HUES6 (cell line): ENCODE results near the gene ACOT6.
A peak's percentile ranks its signal among the peaks of the same experiment; 100 is the strongest.
"Not testable (repeated sequence)": the region's sequence is repeated elsewhere in the genome, so short reads cannot be mapped to it uniquely, and the experiment has no call there.

Experiments used
- H3K27ac ChIP-seq: 2 replicates; pipeline ENCODE4 v1.7.0; 2013; ENCODE audit warnings: low read depth, mild to moderate bottlenecking, low read length, inconsistent platforms
- H3K27me3 ChIP-seq: 2 replicates; pipeline ENCODE4 v1.6.1; 2013; ENCODE audit warnings: low read length; ENCODE audit not compliant: control insufficient read depth, insufficient read depth
- H3K36me3 ChIP-seq: 2 replicates; pipeline ENCODE4 v1.6.1; 2013; ENCODE audit warnings: low read length; ENCODE audit not compliant: control insufficient read depth, insufficient read depth
- H3K4me1 ChIP-seq: 2 replicates; pipeline ENCODE4 v1.6.1; 2013; ENCODE audit warnings: low read length; ENCODE audit not compliant: control insufficient read depth, insufficient read depth
- H3K4me3 ChIP-seq: 2 replicates; pipeline ENCODE4 v1.5.1; 2013; ENCODE audit warnings: low read depth, low read length
- H3K9ac ChIP-seq: one replicate; pipeline ENCODE4 v1.6.1; 2013; ENCODE audit warnings: mild to moderate bottlenecking, low read length
- H3K9me3 ChIP-seq: 2 replicates; pipeline ENCODE4 v1.6.1; 2013; ENCODE audit warnings: low read depth, low read length; ENCODE audit not compliant: control insufficient read depth, insufficient read depth

Gene ACOT6

GRCh38 chr14:73651005-73651404 is 38.7 kb downstream of the ACOT6 start:
- Histone ChIP-seq H3K9me3 (no peaks in the 10 kb centered on the region), H3K4me3 (no peak overlapping the region), H3K27me3 (no peaks in the 10 kb centered on the region), H3K9ac (no peak overlapping the region), H3K4me1 (no peaks in the 10 kb centered on the region), H3K27ac (no peak overlapping the region), H3K36me3 (no peaks in the 10 kb centered on the region)

GRCh38 chr14:73655851-73656250 is 43.5 kb downstream of the ACOT6 start:
- Histone ChIP-seq H3K27ac (no peak overlapping the region), H3K36me3 (0 out of 2 replicates have a peak, but pooled peaks cover 3% of the 10 kb centered on the region), H3K27me3 (no peaks in the 10 kb centered on the region), H3K9me3 (no peaks in the 10 kb centered on the region), H3K9ac (no peak overlapping the region), H3K4me3 (no peak overlapping the region), H3K4me1 (no peaks in the 10 kb centered on the region)

- H3K9me3 ChIP-seq, H3K4me1 ChIP-seq, H3K9ac ChIP-seq, H3K36me3 ChIP-seq, H3K4me3 ChIP-seq, H3K27me3 ChIP-seq, H3K27ac ChIP-seq: not testable (repeated sequence)
These were observed 46.9 kb downstream of the ACOT6 start for GRCh38 chr14:73659202-73659601.

GRCh38 chr14:73660511-73660910 is 48.2 kb downstream of the ACOT6 start:
- no peaks in the 10 kb centered on the region for H3K27me3 ChIP-seq
- H3K36me3 ChIP-seq, result 0 out of 2 replicates have a peak, but pooled peaks cover 3% of the 10 kb centered on the region
- H3K9ac ChIP-seq, result no peak overlapping the region
- no peaks in the 10 kb centered on the region for H3K9me3 ChIP-seq
- H3K4me1 ChIP-seq, result peaks cover 4% of the 10 kb centered on the region; the same call in 1 of the 2 replicates
- no peak overlapping the region for H3K4me3 ChIP-seq
- H3K27ac ChIP-seq, result no peak overlapping the region

- Histone ChIP-seq H3K9ac (no peak overlapping the region), H3K27ac (no peak overlapping the region)
These were observed 49.6 kb downstream of the ACOT6 start for GRCh38 chr14:73661872-73662271.

GRCh38 chr14:73662487-73662943 is 50.2 kb downstream of the ACOT6 start:
- Histone ChIP-seq H3K9me3 (no peaks in the 10 kb centered on the region), H3K27ac (peak overlapping the region; percentile 41; the same call in 1 of the 2 replicates), H3K9ac (no peak overlapping the region), H3K27me3 (no peaks in the 10 kb centered on the region), H3K36me3 (0 out of 2 replicates have a peak, but pooled peaks cover 3% of the 10 kb centered on the region), H3K4me3 (no peak overlapping the region), H3K4me1 (peaks cover 4% of the 10 kb centered on the region; the same call in 1 of the 2 replicates)

More at GRCh38 chr14:73661872-73662271, 49.6 kb downstream of the ACOT6 start:
- Histone ChIP-seq H3K4me3 (no peak overlapping the region), H3K9me3 (no peaks in the 10 kb centered on the region), H3K4me1 (peaks cover 4% of the 10 kb centered on the region; the same call in 1 of the 2 replicates), H3K27me3 (no peaks in the 10 kb centered on the region), H3K36me3 (0 out of 2 replicates have a peak, but pooled peaks cover 3% of the 10 kb centered on the region)

GRCh38 chr14:73663548-73664212 is 51.4 kb downstream of the ACOT6 start:
- Histone ChIP-seq H3K9ac (peak overlapping the region; percentile 22), H3K4me3 (no peak overlapping the region), H3K9me3 (no peaks in the 10 kb centered on the region), H3K27me3 (no peaks in the 10 kb centered on the region), H3K36me3 (0 out of 2 replicates have a peak, but pooled peaks cover 3% of the 10 kb centered on the region), H3K27ac (no peak overlapping the region), H3K4me1 (peaks cover 4% of the 10 kb centered on the region; the same call in 1 of the 2 replicates)

GRCh38 chr14:73665130-73665529 is 52.8 kb downstream of the ACOT6 start:
- H3K27ac ChIP-seq, result no peak overlapping the region
- H3K9me3 ChIP-seq, result no peaks in the 10 kb centered on the region
- H3K4me3 ChIP-seq, result no peak overlapping the region
- H3K27me3 ChIP-seq, result no peaks in the 10 kb centered on the region
- no peak overlapping the region for H3K9ac ChIP-seq
- 0 out of 2 replicates have a peak, but pooled peaks cover 3% of the 10 kb centered on the region for H3K36me3 ChIP-seq
- H3K4me1 ChIP-seq, result peaks cover 4% of the 10 kb centered on the region; the same call in 1 of the 2 replicates

- no peaks in the 10 kb centered on the region for H3K36me3 ChIP-seq
- no peak overlapping the region for H3K9ac ChIP-seq
- H3K27me3 ChIP-seq, result no peaks in the 10 kb centered on the region
- no peak overlapping the region for H3K27ac ChIP-seq
- H3K4me3 ChIP-seq, result no peak overlapping the region
- H3K4me1 ChIP-seq, result peaks cover 4% of the 10 kb centered on the region; the same call in 1 of the 2 replicates
- H3K9me3 ChIP-seq, result no peaks in the 10 kb centered on the region
These were observed 54.3 kb downstream of the ACOT6 start for GRCh38 chr14:73666583-73666982.

GRCh38 chr14:73667854-73668253 is 55.5 kb downstream of the ACOT6 start:
- Histone ChIP-seq H3K36me3 (peaks cover 3% of the 10 kb centered on the region; the same call in 1 of the 2 replicates), H3K4me1 (peaks cover 4% of the 10 kb centered on the region; the same call in 1 of the 2 replicates), H3K4me3 (no peak overlapping the region), H3K9ac (no peak overlapping the region), H3K9me3 (no peaks in the 10 kb centered on the region), H3K27ac (no peak overlapping the region), H3K27me3 (no peaks in the 10 kb centered on the region)
